Upper lobe of left lung (tissue), 4 donors: Measurements from ENCODE around the gene PYGL.

ENCODE experiments used
- CTCF ChIP-seq, 6 experiments: fragments of 450-650 bp in 4 of 6; fragments of 200-600 bp in 2 of 6; sonication (generic) in 2 of 6; IDR thresholded peaks; one replicate each; pipeline ENCODE4 v1.5.1; 2016 to 2019; ENCODE audit warnings: antibody characterized with exemption in 6 of 6
- EP300 ChIP-seq, 4 donors: sonication (generic); formaldehyde crosslinking; IDR thresholded peaks; one replicate each; pipeline ENCODE4 v1.5.1; 2017; ENCODE audit warnings: antibody characterized with exemption in 4 of 4, control low read depth in 2 of 4
- POLR2A ChIP-seq, 4 donors: fragments of 450-650 bp; IDR thresholded peaks; one replicate each; pipeline ENCODE4 v1.5.1; 2016 to 2017; ENCODE audit warnings: antibody characterized with exemption in 4 of 4, mild to moderate bottlenecking in 2 of 4
- POLR2AphosphoS5 ChIP-seq, 2 donors: sonication (generic); formaldehyde crosslinking; IDR thresholded peaks; one replicate each; pipeline ENCODE4 v1.5.1; 2017; ENCODE audit warnings: antibody characterized with exemption in 2 of 2

- TF ChIP-seq CTCF (IDR thresholded peaks at IDR 0.05) (no peak), POLR2A (IDR thresholded peaks at IDR 0.05) (no peak), EP300 (IDR thresholded peaks at IDR 0.05) (no peak), POLR2AphosphoS5 (IDR thresholded peaks at IDR 0.05) (no peak)
Measured at GRCh38 chr14:50977863-50978528, 33.7 kb upstream of the PYGL start.
